ENCODE data around the gene CD101.

The CD101 gene

DNA sequence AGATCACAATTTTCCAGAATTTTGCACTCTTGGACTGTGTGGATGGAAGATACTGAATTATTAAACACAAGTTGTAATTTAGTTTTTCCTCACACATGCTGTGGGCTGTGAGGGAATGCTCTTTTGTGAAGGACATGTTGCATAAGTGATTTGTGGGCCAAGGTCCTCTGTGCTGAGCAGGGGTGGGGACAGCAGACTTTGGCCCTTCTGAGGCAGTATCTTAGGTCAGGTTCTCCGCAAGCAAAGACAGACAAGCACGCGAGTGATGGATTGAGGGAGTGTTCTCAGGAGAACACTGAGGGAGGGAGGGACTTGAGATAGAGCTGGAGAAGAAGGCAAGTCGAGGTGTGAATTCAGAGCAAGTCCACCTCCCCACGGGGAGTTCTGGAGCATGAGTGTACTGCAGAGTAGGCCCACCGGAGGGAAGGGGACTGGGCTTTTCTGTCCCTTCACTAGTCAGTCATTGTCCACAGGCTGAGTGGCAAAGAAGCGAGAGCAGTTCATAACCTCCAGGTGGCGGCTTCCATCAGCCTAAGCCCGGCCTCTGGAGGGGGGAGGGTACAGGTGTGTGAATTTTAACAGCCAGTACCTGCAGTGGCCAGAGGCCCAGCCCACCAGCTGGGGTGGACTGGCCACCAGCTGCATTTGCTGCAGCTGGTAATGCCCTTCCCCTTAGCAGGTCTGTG is 19.1 kb upstream of the CD101 start:
- H3K27ac ChIP-seq (replicated peaks): no peak overlapping the region
- H3K4me3 ChIP-seq (replicated peaks; ENCODE audit: insufficient read depth, low read length): no peak overlapping the region
- H3K27me3 ChIP-seq (ENCODE audit: insufficient read depth, poor library complexity, severe bottlenecking): no peaks in the 10 kb centered on the region
- TF ChIP-seq, protein P1, sequence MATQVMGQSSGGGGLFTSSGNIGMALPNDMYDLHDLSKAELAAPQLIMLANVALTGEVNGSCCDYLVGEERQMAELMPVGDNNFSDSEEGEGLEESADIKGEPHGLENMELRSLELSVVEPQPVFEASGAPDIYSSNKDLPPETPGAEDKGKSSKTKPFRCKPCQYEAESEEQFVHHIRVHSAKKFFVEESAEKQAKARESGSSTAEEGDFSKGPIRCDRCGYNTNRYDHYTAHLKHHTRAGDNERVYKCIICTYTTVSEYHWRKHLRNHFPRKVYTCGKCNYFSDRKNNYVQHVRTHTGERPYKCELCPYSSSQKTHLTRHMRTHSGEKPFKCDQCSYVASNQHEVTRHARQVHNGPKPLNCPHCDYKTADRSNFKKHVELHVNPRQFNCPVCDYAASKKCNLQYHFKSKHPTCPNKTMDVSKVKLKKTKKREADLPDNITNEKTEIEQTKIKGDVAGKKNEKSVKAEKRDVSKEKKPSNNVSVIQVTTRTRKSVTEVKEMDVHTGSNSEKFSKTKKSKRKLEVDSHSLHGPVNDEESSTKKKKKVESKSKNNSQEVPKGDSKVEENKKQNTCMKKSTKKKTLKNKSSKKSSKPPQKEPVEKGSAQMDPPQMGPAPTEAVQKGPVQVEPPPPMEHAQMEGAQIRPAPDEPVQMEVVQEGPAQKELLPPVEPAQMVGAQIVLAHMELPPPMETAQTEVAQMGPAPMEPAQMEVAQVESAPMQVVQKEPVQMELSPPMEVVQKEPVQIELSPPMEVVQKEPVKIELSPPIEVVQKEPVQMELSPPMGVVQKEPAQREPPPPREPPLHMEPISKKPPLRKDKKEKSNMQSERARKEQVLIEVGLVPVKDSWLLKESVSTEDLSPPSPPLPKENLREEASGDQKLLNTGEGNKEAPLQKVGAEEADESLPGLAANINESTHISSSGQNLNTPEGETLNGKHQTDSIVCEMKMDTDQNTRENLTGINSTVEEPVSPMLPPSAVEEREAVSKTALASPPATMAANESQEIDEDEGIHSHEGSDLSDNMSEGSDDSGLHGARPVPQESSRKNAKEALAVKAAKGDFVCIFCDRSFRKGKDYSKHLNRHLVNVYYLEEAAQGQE (IDR thresholded peaks at IDR 0.05; ENCODE audit: insufficient replicate concordance, low read depth): no peak
- TF ChIP-seq POLR2AphosphoS5 (IDR thresholded peaks at IDR 0.05; ENCODE audit: low read depth): no peak
- TF ChIP-seq, protein P2, sequence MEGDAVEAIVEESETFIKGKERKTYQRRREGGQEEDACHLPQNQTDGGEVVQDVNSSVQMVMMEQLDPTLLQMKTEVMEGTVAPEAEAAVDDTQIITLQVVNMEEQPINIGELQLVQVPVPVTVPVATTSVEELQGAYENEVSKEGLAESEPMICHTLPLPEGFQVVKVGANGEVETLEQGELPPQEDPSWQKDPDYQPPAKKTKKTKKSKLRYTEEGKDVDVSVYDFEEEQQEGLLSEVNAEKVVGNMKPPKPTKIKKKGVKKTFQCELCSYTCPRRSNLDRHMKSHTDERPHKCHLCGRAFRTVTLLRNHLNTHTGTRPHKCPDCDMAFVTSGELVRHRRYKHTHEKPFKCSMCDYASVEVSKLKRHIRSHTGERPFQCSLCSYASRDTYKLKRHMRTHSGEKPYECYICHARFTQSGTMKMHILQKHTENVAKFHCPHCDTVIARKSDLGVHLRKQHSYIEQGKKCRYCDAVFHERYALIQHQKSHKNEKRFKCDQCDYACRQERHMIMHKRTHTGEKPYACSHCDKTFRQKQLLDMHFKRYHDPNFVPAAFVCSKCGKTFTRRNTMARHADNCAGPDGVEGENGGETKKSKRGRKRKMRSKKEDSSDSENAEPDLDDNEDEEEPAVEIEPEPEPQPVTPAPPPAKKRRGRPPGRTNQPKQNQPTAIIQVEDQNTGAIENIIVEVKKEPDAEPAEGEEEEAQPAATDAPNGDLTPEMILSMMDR (IDR thresholded peaks at IDR 0.05; ENCODE audit: insufficient read depth, low read length): no peak
- TF ChIP-seq GABPA (IDR thresholded peaks at IDR 0.05; ENCODE audit: low read depth): no peak
- no peak for TF ChIP-seq SPI1 (IDR thresholded peaks at IDR 0.05; ENCODE audit: borderline replicate concordance, low read depth)
- DNase-seq (ENCODE audit: low read depth in 1 of 2, low spot score in 1 of 2): no peak

DNA sequence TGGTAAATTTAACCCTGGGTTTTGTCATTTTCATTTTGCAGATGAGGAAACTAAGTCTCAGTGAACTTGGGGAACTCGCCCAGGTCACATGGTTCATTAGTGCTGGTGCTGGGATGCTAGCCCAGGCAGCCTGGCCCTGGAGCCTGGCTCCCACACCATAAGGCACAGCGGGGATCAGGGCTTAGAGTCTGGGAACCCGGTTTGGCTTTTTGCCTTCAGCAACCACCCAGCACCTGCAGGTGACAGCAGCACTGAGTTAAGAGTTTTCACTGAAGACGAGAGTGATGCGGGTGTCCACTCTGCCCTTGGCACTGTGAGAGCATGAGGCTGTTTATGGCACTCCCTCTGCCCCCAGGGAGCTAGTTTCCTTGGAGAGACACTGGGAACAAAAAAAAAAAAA is 18.4 kb upstream of the CD101 start:
- Histone ChIP-seq H3K4me3 (replicated peaks; ENCODE audit: insufficient read depth, low read length) (no peak overlapping the region), H3K27ac (replicated peaks) (no peak overlapping the region), H3K27me3 (ENCODE audit: insufficient read depth, poor library complexity, severe bottlenecking) (no peaks in the 10 kb centered on the region)
- no peak for DNase-seq (ENCODE audit: low read depth in 1 of 2, low spot score in 1 of 2)
- TF ChIP-seq, protein P2 (IDR thresholded peaks at IDR 0.05; ENCODE audit: insufficient read depth, low read length): no peak
- TF ChIP-seq GABPA (IDR thresholded peaks at IDR 0.05; ENCODE audit: low read depth): no peak
- no peak for TF ChIP-seq POLR2AphosphoS5 (IDR thresholded peaks at IDR 0.05; ENCODE audit: low read depth)
- TF ChIP-seq SPI1 (IDR thresholded peaks at IDR 0.05; ENCODE audit: borderline replicate concordance, low read depth): no peak
- TF ChIP-seq, protein P1 (IDR thresholded peaks at IDR 0.05; ENCODE audit: insufficient replicate concordance, low read depth): no peak

DNA sequence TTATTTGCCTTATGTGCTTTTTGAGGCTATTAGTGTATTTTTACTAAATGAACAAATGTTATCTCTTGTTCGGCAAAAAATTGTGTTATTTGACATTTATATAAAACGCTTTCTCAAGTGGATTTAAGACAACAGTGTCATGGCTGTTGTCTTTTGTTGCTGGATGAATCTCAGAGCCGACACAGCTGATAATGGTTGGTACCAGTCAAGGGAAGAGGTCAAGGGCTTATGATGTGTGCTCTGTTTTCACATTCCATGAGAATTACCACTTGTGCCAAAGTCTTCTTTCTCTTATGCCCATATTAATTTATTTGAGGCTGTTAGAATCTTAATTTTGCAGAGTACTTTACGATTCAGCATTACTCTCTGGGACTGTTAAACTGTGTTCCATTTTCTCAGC is 17.9 kb upstream of the CD101 start:
- Histone ChIP-seq H3K27ac (replicated peaks) (no peak overlapping the region), H3K27me3 (ENCODE audit: insufficient read depth, poor library complexity, severe bottlenecking) (no peaks in the 10 kb centered on the region), H3K4me3 (replicated peaks; ENCODE audit: insufficient read depth, low read length) (no peak overlapping the region)
- TF ChIP-seq, protein P1 (IDR thresholded peaks at IDR 0.05; ENCODE audit: insufficient replicate concordance, low read depth): no peak
- TF ChIP-seq SPI1 (IDR thresholded peaks at IDR 0.05; ENCODE audit: borderline replicate concordance, low read depth): no peak
- no peak for TF ChIP-seq GABPA (IDR thresholded peaks at IDR 0.05; ENCODE audit: low read depth)
- TF ChIP-seq POLR2AphosphoS5 (IDR thresholded peaks at IDR 0.05; ENCODE audit: low read depth): no peak
- TF ChIP-seq, protein P2 (IDR thresholded peaks at IDR 0.05; ENCODE audit: insufficient read depth, low read length): no peak
- DNase-seq (ENCODE audit: low read depth in 1 of 2, low spot score in 1 of 2): no peak
